K562 (cell line): ENCODE data around the gene CGB3. TPM values are rescaled to one million over a fixed set of nuclear protein-coding genes. Genes with fewer than 3 reads are reported as not detected.

Experiments
- ATF3 ChIP-seq, 2 experiments: fragments of 450-650 bp in 1 of 2; sonication (generic) in 1 of 2; formaldehyde crosslinking in 1 of 2; IDR thresholded peaks in 1 of 2; conservative IDR thresholded peaks in 1 of 2; 2 replicates each; pipeline versions ENCODE4 v1.6.1 to v1.8.1; 2016 to 2023; ENCODE audit warnings: mild to moderate bottlenecking in 2 of 2, moderate library complexity in 2 of 2, inconsistent platforms in 1 of 2, missing genetic modification reagents in 1 of 2
- BHLHE40 ChIP-seq: IDR thresholded peaks from 2 replicates; pipeline ENCODE4 v1.6.1; 2011; ENCODE audit warnings: low read length, improper control_type of control experiment
- CBFA2T3 ChIP-seq: fragments of 450-650 bp; IDR thresholded peaks from 2 replicates; pipeline ENCODE4 v1.6.1; 2017
- E2F6 ChIP-seq, 2 experiments: IDR thresholded peaks; 2 replicates each; pipeline ENCODE4 v1.6.1; 2011; ENCODE audit warnings: borderline replicate concordance in 1 of 2, control low read depth in 1 of 2, low read depth in 1 of 2, low read length in 1 of 2, mild to moderate bottlenecking in 1 of 2, mixed read lengths in 1 of 2, moderate library complexity in 1 of 2; ENCODE audit not compliant: insufficient read depth in 1 of 2, insufficient read length in 1 of 2, poor library complexity in 1 of 2, severe bottlenecking in 1 of 2; ENCODE audit errors: extremely low read depth in 1 of 2
- ETV1 ChIP-seq: fragments of 450-650 bp; conservative IDR thresholded peaks from 2 replicates; pipeline ENCODE4 v1.6.1; 2016; ENCODE audit warnings: missing genetic modification characterization, control low read depth, low read depth, missing compliant biosample characterization
- FOSL1 ChIP-seq: fragments of 200-800 bp; sonication (Bioruptor generic); conservative IDR thresholded peaks from 2 replicates; pipeline ENCODE4 v1.6.1; 2016; ENCODE audit warnings: missing genetic modification characterization, missing compliant biosample characterization
- HIVEP1 ChIP-seq: fragments of 250-450 bp; sonication (Bioruptor Pico); IDR thresholded peaks from 2 replicates; pipeline ENCODE4 v1.4.0; 2020; ENCODE audit warnings: mild to moderate bottlenecking
- JUN ChIP-seq, 2 experiments: sonication (generic) in 1 of 2; formaldehyde crosslinking in 1 of 2; IDR thresholded peaks; 2 replicates each; pipeline versions ENCODE4 v1.6.1 to v1.8.0; 2012 to 2022; ENCODE audit warnings: borderline replicate concordance in 2 of 2, mild to moderate bottlenecking in 2 of 2, improper control_type of control experiment in 1 of 2, low read depth in 1 of 2, low read length in 1 of 2, missing genetic modification reagents in 1 of 2
- LARP7 ChIP-seq: fragments of 450-650 bp; IDR thresholded peaks from 2 replicates; pipeline ENCODE4 v1.6.1; 2016
- MCM7 ChIP-seq, 2 experiments: fragments of 450-650 bp; IDR thresholded peaks; 2 replicates each; pipeline ENCODE4 v1.6.1; 2016 to 2018
- NCOA4 ChIP-seq: fragments of 450-650 bp; IDR thresholded peaks from 2 replicates; pipeline ENCODE4 v1.6.1; 2018; ENCODE audit warnings: mild to moderate bottlenecking; ENCODE audit not compliant: partially characterized antibody
- NFIC ChIP-seq: fragments of 450-650 bp; IDR thresholded peaks from 2 replicates; pipeline ENCODE4 v1.6.1; 2017; ENCODE audit warnings: mild to moderate bottlenecking, inconsistent platforms
- NR2C1 ChIP-seq, 2 experiments: fragments of 450-650 bp; IDR thresholded peaks; 2 replicates each; pipeline ENCODE4 v1.6.1; 2017; ENCODE audit warnings: mild to moderate bottlenecking in 2 of 2, antibody characterized with exemption in 1 of 2, inconsistent platforms in 1 of 2, missing compliant biosample characterization in 1 of 2, missing genetic modification characterization in 1 of 2
- NR2C2 ChIP-seq, 2 experiments: fragments of 200-800 bp in 1 of 2; sonication (Bioruptor generic) in 1 of 2; sonication (generic) in 1 of 2; formaldehyde crosslinking in 1 of 2; IDR thresholded peaks; 2 replicates each; pipeline versions ENCODE4 v1.6.1 to v1.8.0; 2016 to 2022; ENCODE audit warnings: mild to moderate bottlenecking in 1 of 2, missing compliant biosample characterization in 1 of 2, missing genetic modification characterization in 1 of 2, missing genetic modification reagents in 1 of 2
- NR4A1 ChIP-seq, 2 experiments: fragments of 250-450 bp in 1 of 2; fragments of 450-650 bp in 1 of 2; sonication (Bioruptor Pico) in 1 of 2; IDR thresholded peaks; 2 replicates each; pipeline versions ENCODE4 v1.4.0 to v1.6.1; 2016 to 2020; ENCODE audit warnings: mild to moderate bottlenecking in 2 of 2, missing compliant biosample characterization in 1 of 2, missing genetic modification characterization in 1 of 2, moderate library complexity in 1 of 2
- POLR2A ChIP-seq: fragments of 450-650 bp; conservative IDR thresholded peaks from 2 replicates; pipeline ENCODE4 v1.6.1; 2016
- PREB ChIP-seq: sonication (generic); formaldehyde crosslinking; IDR thresholded peaks from 2 replicates; pipeline ENCODE4 v1.8.1; 2023; ENCODE audit warnings: mild to moderate bottlenecking, missing genetic modification reagents
- PTBP1 ChIP-seq: fragments of 200-400 bp; formaldehyde crosslinking; IDR thresholded peaks from 2 replicates; pipeline ENCODE4 v1.6.1; 2017; ENCODE audit warnings: low read depth, low read length
- SUPT5H ChIP-seq: fragments of 450-650 bp; IDR thresholded peaks from 2 replicates; pipeline ENCODE4 v1.6.1; 2016
- ZNF3 ChIP-seq: fragments of 250-450 bp; sonication (Bioruptor Pico); IDR thresholded peaks from 2 replicates; pipeline ENCODE4 v1.5.0; 2021; ENCODE audit warnings: mild to moderate bottlenecking, moderate library complexity
- ZNF586 ChIP-seq: fragments of 450-650 bp; formaldehyde crosslinking; conservative IDR thresholded peaks from 2 replicates; pipeline ENCODE4 v1.4.0; 2020; ENCODE audit warnings: mild to moderate bottlenecking, moderate library complexity
- ZZZ3 ChIP-seq: fragments of 450-650 bp; IDR thresholded peaks from 2 replicates; pipeline ENCODE4 v1.6.1; 2016; ENCODE audit warnings: antibody characterized with exemption, mild to moderate bottlenecking, moderate library complexity
- polyA plus RNA-seq, 8 experiments: library from polyadenylated mRNA; depleted of rRNA in 4 of 8; stranded (reverse) in 5 of 8; unstranded in 3 of 8; fragments of >200 nt; fragmentation: Nextera tagmentation in 2 of 8; fragmentation: Illumina TruSeq in 1 of 8; extraction: Ambion mirVana in 2 of 8; extraction: Trizol in 1 of 8; gene quantifications; 2 replicates each; pipeline versions ENCODE4 v1.2.1 to v1.2.3, GENCODE V29; 2011 to 2014; ENCODE audit warnings: inconsistent platforms in 1 of 8, missing spikeins in 1 of 8
- total RNA-seq, 7 experiments: library from RNA; depleted of rRNA in 6 of 7; stranded (reverse); fragments of >200 nt in 6 of 7; fragmentation: Illumina TruSeq in 2 of 7; extraction: Trizol in 2 of 7; gene quantifications; 2 replicates each; pipeline versions ENCODE4 v1.2.1 to v1.2.3, GENCODE V29; 2011 to 2021; ENCODE audit warnings: low replicate concordance in 1 of 7

CGB3 gene
- total and polyA plus RNA-seq, 9 of the 15 experiments (the other 6 are each of a cell fraction or from before 2014, with no cell fraction given) = not detected

GRCh38 chr19:49020931-49021895, 2.9 kb downstream of the CGB3 start (continued):
- peak; percentile 53 for TF ChIP-seq BHLHE40
- peak; percentile 15; the same call in 1 of the 2 replicates for TF ChIP-seq NFIC
- no peak for TF ChIP-seq PREB (CRISPR knock-in tag)
- no peak for TF ChIP-seq NR2C2 (CRISPR knock-in tag; IDR thresholded peaks at IDR 0.05)
- peak; percentile 86 for TF ChIP-seq NR2C2 (tag; IDR thresholded peaks at IDR 0.05)
- TF ChIP-seq ZZZ3 = no peak
- peak; percentile 84 for TF ChIP-seq ATF3 (IDR thresholded peaks at IDR 0.05)
- no peak for TF ChIP-seq ATF3 (CRISPR knock-in tag; conservative IDR thresholded peaks at IDR 0.05)
- TF ChIP-seq CBFA2T3 = 0 out of 2 replicates have a peak, but pooled peaks have one; percentile 17
- TF ChIP-seq SUPT5H = 0 out of 2 replicates have a peak, but pooled peaks have one; percentile 34
- no peak for TF ChIP-seq ZNF3 (CRISPR knock-in tag)
- TF ChIP-seq JUN (IDR thresholded peaks at IDR 0.05; ENCODE audit: borderline replicate concordance, low read depth, low read length) = peak; percentile 59; the same call in 1 of the 2 replicates
- TF ChIP-seq JUN (CRISPR knock-in tag; IDR thresholded peaks at IDR 0.05; ENCODE audit: borderline replicate concordance) = no peak
- TF ChIP-seq NCOA4 = peak; percentile 34
- peak; percentile 77 for TF ChIP-seq FOSL1 (tag)
- peak in 1 of 2 experiments; percentile 28 for TF ChIP-seq E2F6 (IDR thresholded peaks at IDR 0.05; ENCODE audit: borderline replicate concordance in 1 of 2, extremely low read depth in 1 of 2, insufficient read depth in 1 of 2, insufficient read length in 1 of 2, low read depth in 1 of 2, low read length in 1 of 2, poor library complexity in 1 of 2, severe bottlenecking in 1 of 2)
- TF ChIP-seq ZNF586 (CRISPR knock-in tag) = no peak
- peak; percentile 70 for TF ChIP-seq NR2C1 (IDR thresholded peaks at IDR 0.05)
- peak; percentile 70 for TF ChIP-seq NR2C1 (tag; IDR thresholded peaks at IDR 0.05)
- TF ChIP-seq ETV1 (tag) = no peak
- no peak for TF ChIP-seq MCM7 (IDR thresholded peaks at IDR 0.05)
- TF ChIP-seq PTBP1 = no peak
- TF ChIP-seq HIVEP1 (CRISPR knock-in tag) = no peak
- TF ChIP-seq NR4A1 (CRISPR knock-in tag; IDR thresholded peaks at IDR 0.05) = no peak
- no peak for TF ChIP-seq NR4A1 (tag; IDR thresholded peaks at IDR 0.05)
- 0 out of 2 replicates have a peak, but pooled peaks have one; percentile 49 for TF ChIP-seq LARP7
- TF ChIP-seq POLR2A = peak; percentile 45; the same call in 1 of the 2 replicates
